ENCODE results near the gene SNRNP35. TPM values are rescaled to one million over a fixed set of nuclear protein-coding genes. Genes with fewer than 3 reads are reported as not detected.

SNRNP35 gene
- total and polyA plus RNA-seq, 2 donors (not counting 1 experiment from before 2014, with no cell fraction given), result 33.8 to 57.8 TPM

DNA sequence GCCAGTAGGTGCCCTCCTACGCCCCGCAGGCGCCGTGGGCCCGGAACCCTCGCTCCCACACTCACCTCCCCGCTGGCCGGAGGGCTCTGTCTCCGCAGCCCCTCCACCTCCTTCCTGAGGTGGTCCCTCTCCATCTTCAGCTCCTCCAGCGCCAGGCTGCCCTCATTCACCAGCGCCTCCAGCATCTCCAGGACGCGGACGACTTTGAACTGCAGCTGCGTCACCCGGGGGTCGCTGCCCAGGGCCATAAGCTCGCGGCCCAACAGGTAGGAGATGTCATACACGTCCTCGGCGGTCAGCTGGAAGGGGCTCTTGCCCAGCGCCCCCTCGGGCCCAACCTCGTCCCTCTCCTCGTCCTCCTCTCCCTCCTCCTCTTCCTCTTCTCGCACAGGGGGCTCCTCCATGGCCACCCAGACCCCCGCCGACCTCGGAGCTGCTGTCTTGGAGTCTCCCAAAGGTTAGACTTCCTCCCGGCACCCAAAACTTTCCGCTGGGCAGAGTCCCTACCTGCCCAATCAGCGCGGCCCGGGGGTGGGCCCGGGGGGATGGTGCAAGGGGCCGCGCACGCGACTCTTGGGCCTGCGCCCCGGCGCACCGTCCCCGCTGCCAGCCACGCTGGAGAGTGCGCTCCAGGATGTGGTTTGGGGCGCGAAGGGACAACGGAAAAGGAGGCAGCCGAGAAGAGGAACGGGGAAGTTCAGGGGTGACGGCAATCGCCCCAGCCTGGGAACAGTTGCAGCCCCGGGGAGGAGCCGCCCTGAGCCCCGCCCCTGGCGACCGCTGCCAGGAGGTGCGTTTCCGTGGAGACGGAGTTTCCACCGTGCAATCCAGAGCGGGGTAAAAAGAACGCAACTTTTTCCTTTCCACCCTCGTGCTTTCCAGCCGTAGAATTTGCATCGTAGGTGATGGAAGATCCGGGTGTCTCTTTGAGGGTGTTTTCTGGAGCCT is 21.6 kb upstream of the SNRNP35 start, which contains the start of gene RILPL2:
Gene RILPL2, minus strand, starts transcription at position 668 of the 948 bp plus-strand sequence. Its CDS starts 264 bp downstream, at position 404.
- Histone ChIP-seq H3K4me1 (ENCODE audit: control insufficient read depth in 2 of 2, insufficient read depth in 2 of 2, low read length in 2 of 2) (peaks cover 30 to 46% of the 10 kb centered on the region in 2 donors), H3K9me3 (ENCODE audit: control extremely low read depth in 1 of 3, control insufficient read depth in 2 of 3, insufficient read depth in 1 of 3, low read length in 2 of 3) (no peaks in the 10 kb centered on the region)

More for the DNA sequence above, 21.6 kb upstream of the SNRNP35 start, which contains the start of gene RILPL2:
- peak within 1 kb of the TSS; percentile 96 for H3K27ac Mint-ChIP-seq
- H3K4me2 ChIP-seq (replicated peaks; ENCODE audit: low read depth, low read length, poor library complexity, severe bottlenecking), result peak within 1 kb of the TSS; percentile 97
- intact Hi-C loops (cut with micrococcal nuclease), result loop anchor here (1.0 to 5.0 kb wide), 4 partner anchors 9 to 71 kb away; partner anchors contain the start of gene KMT5A
- peak within 1 kb of the TSS; percentile 79 to 99 (median 97) for H3K4me3 ChIP-seq (ENCODE audit: control extremely low read depth in 1 of 5, extremely low read depth in 1 of 5, insufficient read depth in 1 of 5, low read depth in 2 of 5, low read length in 4 of 5)
- H4K20me1 ChIP-seq (ENCODE audit: control insufficient read depth, insufficient read depth, low read length, poor library complexity, severe bottlenecking), result no peaks in the 10 kb centered on the region
- peak within 1 kb of the TSS; percentile 88 for H2AFZ ChIP-seq (ENCODE audit: insufficient read depth, low read depth, low read length, poor library complexity, severe bottlenecking)
- no peaks in the 10 kb centered on the region for H3K27me3 ChIP-seq (replicated peaks in 1 of 4; ENCODE audit: control extremely low read depth in 1 of 4, control insufficient read depth in 3 of 4, insufficient read depth in 4 of 4, low read length in 3 of 4)
- peaks cover 0 to 3% of the 10 kb centered on the region in 2 experiments for H3K36me3 ChIP-seq (replicated peaks in 1 of 2; ENCODE audit: control extremely low read depth in 1 of 2, control insufficient read depth in 1 of 2, extremely low read depth in 1 of 2, insufficient read depth in 2 of 2, low read length in 1 of 2)
- peaks cover 47% of the 10 kb centered on the region for H3K4me1 Mint-ChIP-seq
- H3K27ac ChIP-seq (ENCODE audit: low read length in 2 of 2), result peak within 1 kb of the TSS; percentile 91 to 95
- peak within 1 kb of the TSS; percentile 97 for H3K9ac ChIP-seq (ENCODE audit: low read length)
- H3K27me3 Mint-ChIP-seq, result no peaks in the 10 kb centered on the region
- under 1% methylated on average over 65 of the region's 69 CpGs for WGBS (ENCODE audit: insufficient coverage)
- ATAC-seq (ENCODE audit: low read depth), result peak; percentile 86
- TF ChIP-seq, protein P1, sequence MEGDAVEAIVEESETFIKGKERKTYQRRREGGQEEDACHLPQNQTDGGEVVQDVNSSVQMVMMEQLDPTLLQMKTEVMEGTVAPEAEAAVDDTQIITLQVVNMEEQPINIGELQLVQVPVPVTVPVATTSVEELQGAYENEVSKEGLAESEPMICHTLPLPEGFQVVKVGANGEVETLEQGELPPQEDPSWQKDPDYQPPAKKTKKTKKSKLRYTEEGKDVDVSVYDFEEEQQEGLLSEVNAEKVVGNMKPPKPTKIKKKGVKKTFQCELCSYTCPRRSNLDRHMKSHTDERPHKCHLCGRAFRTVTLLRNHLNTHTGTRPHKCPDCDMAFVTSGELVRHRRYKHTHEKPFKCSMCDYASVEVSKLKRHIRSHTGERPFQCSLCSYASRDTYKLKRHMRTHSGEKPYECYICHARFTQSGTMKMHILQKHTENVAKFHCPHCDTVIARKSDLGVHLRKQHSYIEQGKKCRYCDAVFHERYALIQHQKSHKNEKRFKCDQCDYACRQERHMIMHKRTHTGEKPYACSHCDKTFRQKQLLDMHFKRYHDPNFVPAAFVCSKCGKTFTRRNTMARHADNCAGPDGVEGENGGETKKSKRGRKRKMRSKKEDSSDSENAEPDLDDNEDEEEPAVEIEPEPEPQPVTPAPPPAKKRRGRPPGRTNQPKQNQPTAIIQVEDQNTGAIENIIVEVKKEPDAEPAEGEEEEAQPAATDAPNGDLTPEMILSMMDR (IDR thresholded peaks at IDR 0.05), result no peak
- no peak for TF ChIP-seq EZH2 (IDR thresholded peaks at IDR 0.05; ENCODE audit: borderline replicate concordance, insufficient read depth, low read depth, low read length, poor library complexity, severe bottlenecking)
- H3K9me3 Mint-ChIP-seq (ENCODE audit: insufficient read depth), result no peaks in the 10 kb centered on the region
- H3K79me2 ChIP-seq (ENCODE audit: control insufficient read depth, insufficient read depth, low read length), result peaks cover 40% of the 10 kb centered on the region
- peak within 1 kb of the TSS; percentile 96 for H3K4me3 Mint-ChIP-seq
- peak; percentile 93 for DNase-seq
- CTCF ChIA-PET, result interaction anchor here (0.7 to 2.1 kb wide), 6 partner anchors 9 to 70 kb away, joined by 3 to 13 read pairs (median 3); partner anchors contain the start of gene SNRNP35
- POLR2A ChIA-PET, result interaction anchor here (0.5 to 2.4 kb wide), 7 partner anchors 9 to 1879 kb away, joined by 3 to 13 read pairs (median 6); partner anchors contain the start of genes KMT5A, RSRC2, SBNO1 and SNRNP35
